Left ventricle myocardium inferior (tissue), 1 donor: Measurements from ENCODE around the gene TCF3. TPM values are rescaled to one million over a fixed set of nuclear protein-coding genes. Genes with fewer than 3 reads are reported as not detected.

Experiments
- DNase-seq: peaks from one replicate; pipeline ENCODE4 v3.0.0-alpha.2; 2020
- H3K27ac ChIP-seq: fragments of 200-600 bp; replicated peaks from 2 replicates; pipeline ENCODE4 v1.8.0; 2021
- H3K27me3 ChIP-seq: fragments of 200-600 bp; 2 replicates; pipeline ENCODE4 v1.8.0; 2021; ENCODE audit warnings: low read depth
- H3K36me3 ChIP-seq: fragments of 200-600 bp; 2 replicates; pipeline ENCODE4 v1.8.0; 2021
- H3K4me1 ChIP-seq: fragments of 200-600 bp; 2 replicates; pipeline ENCODE4 v1.8.0; 2021
- H3K4me3 ChIP-seq: fragments of 200-600 bp; 2 replicates; pipeline ENCODE4 v1.8.0; 2021; ENCODE audit warnings: mild to moderate bottlenecking, moderate library complexity
- H3K9me3 ChIP-seq: fragments of 200-600 bp; replicated peaks from 2 replicates; pipeline ENCODE4 v1.8.0; 2021
- CTCF ChIP-seq: fragments of 200-600 bp; IDR thresholded peaks from 2 replicates; pipeline ENCODE4 v1.8.0; 2021; ENCODE audit warnings: antibody characterized with exemption, mild to moderate bottlenecking, borderline replicate concordance
- intact Hi-C: fragments of 100-400 bp; cut with micrococcal nuclease; formaldehyde crosslinking; loops from one replicate; pipeline ENCODE4 v1.11.0; 2022
- total RNA-seq: library from RNA; stranded (reverse); fragmentation: NEBNext Ultra II Directional; extraction: Animal tissue kit (Norgen Biotek cat#: 25700); gene quantifications from one replicate; pipeline ENCODE4 v1.2.1, GENCODE V29; 2021
- donor health status: DM: no; HTN: yes; CAD: no; lungs with severe emphysema.

TCF3 gene
- total RNA-seq, 1 donor from 2014 or later = 18.4 TPM

GRCh38 chr19:1567848-1568227, 84.6 kb downstream of the TCF3 start:
- Histone ChIP-seq H3K27ac (no peak overlapping the region), H3K36me3 (no peaks in the 10 kb centered on the region), H3K27me3 (no peaks in the 10 kb centered on the region), H3K4me1 (peaks cover 25% of the 10 kb centered on the region), H3K9me3 (no peaks in the 10 kb centered on the region), H3K4me3 (peak overlapping the region; percentile 84)
- no peak for DNase-seq
- TF ChIP-seq CTCF = no peak
- intact Hi-C loops = no loop called here

GRCh38 chr19:1567116-1567847, 85.1 kb downstream of the TCF3 start:
- TF ChIP-seq CTCF = no peak
- intact Hi-C loops = no loop called here
- H3K9me3 ChIP-seq = no peaks in the 10 kb centered on the region
- H3K27ac ChIP-seq = peak overlapping the region; percentile 87
- H3K36me3 ChIP-seq = no peaks in the 10 kb centered on the region
- peaks cover 25% of the 10 kb centered on the region for H3K4me1 ChIP-seq
- H3K4me3 ChIP-seq = peak overlapping the region; percentile 84
- no peaks in the 10 kb centered on the region for H3K27me3 ChIP-seq
- peak; percentile 47 for DNase-seq

GRCh38 chr19:1566392-1567115, 85.9 kb downstream of the TCF3 start:
- Histone ChIP-seq H3K27ac (peak overlapping the region; percentile 87), H3K4me3 (peak overlapping the region; percentile 84), H3K4me1 (peaks cover 25% of the 10 kb centered on the region), H3K9me3 (no peaks in the 10 kb centered on the region), H3K27me3 (no peaks in the 10 kb centered on the region), H3K36me3 (no peaks in the 10 kb centered on the region)
- DNase-seq = peak; percentile 68
- intact Hi-C loops = no loop called here
- no peak for TF ChIP-seq CTCF

- TF ChIP-seq CTCF = no peak
- H3K9me3 ChIP-seq = no peaks in the 10 kb centered on the region
- intact Hi-C loops = no loop called here
- H3K27ac ChIP-seq = no peak overlapping the region
- no peaks in the 10 kb centered on the region for H3K27me3 ChIP-seq
- H3K36me3 ChIP-seq = no peaks in the 10 kb centered on the region
- H3K4me1 ChIP-seq = peaks cover 31% of the 10 kb centered on the region
- no peak overlapping the region for H3K4me3 ChIP-seq
- no peak for DNase-seq
Observed at GRCh38 chr19:1563251-1563650, 89.2 kb downstream of the TCF3 start.

GRCh38 chr19:1561236-1561842, 91.1 kb downstream of the TCF3 start:
- TF ChIP-seq CTCF = no peak
- H3K36me3 ChIP-seq = peaks cover 3% of the 10 kb centered on the region
- peaks cover 20% of the 10 kb centered on the region for H3K4me1 ChIP-seq
- H3K27ac ChIP-seq = no peak overlapping the region
- DNase-seq = no peak
- intact Hi-C loops = no loop called here
- no peak overlapping the region for H3K4me3 ChIP-seq
- H3K27me3 ChIP-seq = no peaks in the 10 kb centered on the region
- H3K9me3 ChIP-seq = no peaks in the 10 kb centered on the region
